HG03571 (cell line): ENCODE results near the gene FADS2.

ENCODE experiments used
- ATAC-seq: cut with Tn5 transposase; IDR thresholded peaks from one replicate; pipeline ENCODE4 v1.9.1; 2021; ENCODE audit not compliant: unreplicated experiment

FADS2 gene

DNA sequence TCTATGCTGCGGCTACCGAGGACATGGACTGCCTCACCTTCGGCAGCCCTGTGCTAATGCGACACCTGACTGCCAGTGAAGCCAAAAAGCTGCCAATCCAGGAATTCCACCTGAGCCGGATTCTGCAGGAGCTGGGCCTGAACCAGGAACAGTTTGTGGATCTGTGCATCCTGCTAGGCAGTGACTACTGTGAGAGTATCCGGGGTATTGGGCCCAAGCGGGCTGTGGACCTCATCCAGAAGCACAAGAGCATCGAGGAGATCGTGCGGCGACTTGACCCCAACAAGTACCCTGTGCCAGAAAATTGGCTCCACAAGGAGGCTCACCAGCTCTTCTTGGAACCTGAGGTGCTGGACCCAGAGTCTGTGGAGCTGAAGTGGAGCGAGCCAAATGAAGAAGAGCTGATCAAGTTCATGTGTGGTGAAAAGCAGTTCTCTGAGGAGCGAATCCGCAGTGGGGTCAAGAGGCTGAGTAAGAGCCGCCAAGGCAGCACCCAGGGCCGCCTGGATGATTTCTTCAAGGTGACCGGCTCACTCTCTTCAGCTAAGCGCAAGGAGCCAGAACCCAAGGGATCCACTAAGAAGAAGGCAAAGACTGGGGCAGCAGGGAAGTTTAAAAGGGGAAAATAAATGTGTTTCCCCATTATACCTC is 32.1 kb upstream of the FADS2 start:
- ATAC-seq = no peak

DNA sequence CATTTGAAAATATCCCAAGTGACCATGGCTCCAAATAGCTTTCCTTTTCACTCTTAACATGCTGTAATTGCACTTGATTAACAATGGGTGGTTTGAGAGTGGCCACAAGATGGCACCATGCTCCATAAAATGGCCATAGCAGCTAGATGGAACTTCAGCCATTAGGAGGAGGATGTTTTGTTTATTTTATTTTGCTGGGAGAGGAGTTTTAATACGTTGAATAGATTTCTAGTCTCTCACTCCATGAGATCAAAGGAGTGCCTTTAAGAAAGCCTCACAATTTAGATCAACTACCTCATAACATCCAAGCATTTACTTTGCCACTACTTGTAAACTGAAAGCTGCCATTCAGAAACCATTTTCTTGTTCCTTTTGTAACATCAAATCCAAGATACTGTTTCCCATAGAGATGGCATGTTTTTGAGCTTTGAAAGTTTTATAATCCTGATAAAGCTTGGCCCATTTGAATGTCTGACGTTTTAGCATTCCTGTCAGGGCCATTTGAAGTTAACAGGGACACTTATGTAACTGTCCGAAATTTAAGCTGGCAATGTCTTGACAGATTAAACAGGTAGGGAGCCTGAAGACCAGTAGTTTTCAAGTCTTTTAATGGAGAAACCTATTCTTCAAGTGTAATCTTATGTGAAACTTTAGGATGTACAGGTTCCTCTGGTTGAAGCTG is 30.7 kb upstream of the FADS2 start:
- no peak for ATAC-seq

DNA sequence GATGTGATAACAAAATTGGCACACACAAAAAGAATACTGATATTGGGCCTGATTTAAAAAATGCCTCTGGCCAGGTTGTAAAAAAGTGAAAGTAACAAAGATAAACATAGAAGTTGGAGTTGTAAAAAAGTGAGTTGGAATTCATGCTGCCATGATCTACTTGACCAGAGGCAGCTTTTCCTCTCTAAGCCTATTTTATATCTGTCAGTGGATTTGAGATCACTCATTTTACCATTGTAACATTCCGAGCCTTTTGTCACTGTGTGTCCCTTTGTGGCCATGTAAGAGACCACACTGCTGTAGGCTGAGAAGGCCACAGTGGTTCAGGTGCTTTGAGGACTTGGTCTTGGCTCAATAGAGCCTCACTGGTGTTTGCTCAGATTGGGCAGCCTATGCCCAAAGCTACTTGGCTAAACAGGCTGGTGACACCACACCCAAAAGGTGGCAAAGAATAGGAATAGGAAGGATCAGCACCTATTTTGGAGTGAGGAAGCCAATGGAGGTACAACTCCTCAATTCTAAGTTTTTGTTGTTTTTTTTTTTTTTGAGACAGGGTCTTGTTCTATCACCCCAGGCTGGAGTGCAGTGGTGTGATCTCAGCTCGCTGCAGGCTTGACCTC is 28.3 kb upstream of the FADS2 start:
- no peak for ATAC-seq

DNA sequence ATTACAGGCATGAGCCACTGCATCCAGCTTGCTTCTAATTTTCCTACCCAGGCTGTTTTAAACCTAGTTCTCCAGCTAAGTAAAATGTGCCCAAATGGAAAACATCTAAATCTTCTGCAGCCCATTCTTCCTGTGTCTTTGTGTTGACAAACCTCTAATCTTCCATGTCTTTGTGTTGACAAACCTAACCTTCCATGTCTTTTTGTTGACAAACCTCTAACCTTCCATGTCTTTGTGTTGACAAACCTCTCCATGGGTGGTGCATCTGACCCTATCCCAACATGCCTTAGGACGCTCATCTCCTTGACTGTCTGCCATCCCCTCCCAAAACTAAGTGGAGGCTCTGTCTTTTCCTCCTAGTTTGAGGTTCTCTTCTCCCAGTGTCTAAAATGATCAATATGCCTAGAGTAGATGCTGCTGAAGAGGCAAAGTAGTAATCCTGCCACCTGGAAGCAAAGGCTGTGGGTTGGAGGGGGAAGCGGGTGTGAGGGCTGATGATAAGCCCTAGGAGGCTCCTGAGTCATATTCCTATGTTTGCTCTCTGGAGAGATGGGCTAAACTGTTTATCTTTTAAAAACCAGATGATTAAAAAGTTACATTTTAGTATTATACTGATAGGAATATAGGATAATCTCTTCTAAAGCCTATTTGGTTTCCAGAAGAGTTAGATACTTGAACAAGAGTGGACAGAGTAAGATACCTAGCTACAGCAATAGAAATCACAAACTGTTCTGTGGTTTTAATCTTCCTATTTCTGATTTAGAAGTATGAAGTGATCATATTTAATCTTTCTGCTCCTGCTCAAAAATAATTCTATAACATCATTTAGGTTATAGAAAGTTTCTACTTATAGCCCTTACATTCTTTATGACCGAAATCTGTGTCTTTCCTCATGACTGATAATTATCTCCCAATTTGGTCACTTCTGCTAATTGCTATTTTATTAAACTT is 27.5 kb upstream of the FADS2 start:
- no peak for ATAC-seq

DNA sequence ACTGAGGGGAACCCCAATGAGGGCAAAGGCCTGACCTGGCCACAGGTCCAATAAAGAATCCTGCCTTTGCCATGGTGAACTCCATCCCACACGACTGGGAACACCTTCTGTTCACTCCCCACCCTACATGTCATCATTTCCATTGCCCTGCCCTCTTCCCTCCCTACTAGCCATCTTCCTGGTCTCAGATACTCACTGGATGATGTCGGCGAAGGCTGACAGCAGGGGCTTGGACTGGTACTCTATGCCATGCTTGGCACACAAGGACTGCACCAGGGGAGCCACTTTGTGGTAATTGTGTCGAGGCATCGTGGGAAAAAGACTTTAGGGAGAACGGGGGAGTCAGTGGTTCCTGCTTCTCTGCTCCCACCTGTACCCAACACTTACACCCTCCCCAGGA is 25.5 kb upstream of the FADS2 start:
- ATAC-seq = no peak

DNA sequence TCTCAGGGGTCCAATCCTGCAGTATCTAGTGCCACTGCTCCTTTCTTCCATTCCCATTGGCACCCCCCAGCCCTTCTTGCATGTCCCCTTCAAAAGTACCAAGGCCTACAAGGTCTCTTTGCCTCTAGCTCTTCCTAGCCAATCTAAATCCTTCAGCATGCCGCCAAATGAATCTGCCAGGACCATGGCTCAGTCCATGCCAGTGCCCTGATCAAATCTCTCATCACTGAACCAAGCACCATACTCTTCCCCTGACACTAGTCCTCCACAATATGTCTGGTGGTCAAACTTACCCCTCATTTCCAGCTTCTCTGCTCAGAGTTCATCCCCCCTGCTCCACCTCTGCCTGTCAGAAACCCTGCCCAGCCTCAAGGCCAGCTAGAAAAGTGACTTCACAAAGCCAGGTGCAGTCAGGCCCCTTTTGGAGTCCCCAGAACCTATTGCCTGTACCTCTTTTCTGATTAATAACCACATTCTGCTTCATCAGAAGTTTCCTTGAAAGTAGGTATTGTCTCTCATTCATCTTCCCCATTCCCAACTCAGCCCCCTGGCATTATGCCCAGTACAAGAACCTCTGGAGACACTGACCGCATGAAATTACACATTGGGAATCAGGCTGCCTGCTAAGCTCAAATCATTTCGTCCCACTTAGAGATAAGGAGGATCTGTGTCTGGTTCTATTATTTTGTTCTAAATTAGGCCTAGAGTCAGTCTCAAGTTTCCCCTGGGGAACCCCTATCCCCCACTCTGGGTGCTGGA is 24.0 kb upstream of the FADS2 start:
- no peak for ATAC-seq

DNA sequence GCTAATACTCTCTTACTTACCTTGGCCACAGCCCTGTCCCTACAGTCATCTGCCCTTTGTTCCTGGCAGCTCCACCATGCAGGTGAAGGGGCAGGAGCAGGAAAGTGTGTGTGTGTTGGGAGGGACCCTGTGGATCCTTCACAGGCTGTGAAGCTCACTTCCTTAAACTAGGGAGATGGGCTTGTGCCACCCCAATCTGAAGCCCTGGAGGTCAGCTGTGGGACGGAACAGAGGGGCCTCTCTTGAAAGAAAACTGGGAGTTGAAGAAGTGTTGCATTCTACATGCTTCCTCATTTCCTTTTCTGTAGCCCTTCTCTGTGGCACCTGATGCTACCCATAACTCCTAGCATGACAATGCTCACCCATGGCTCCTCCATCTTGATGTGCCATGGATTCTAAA is 23.0 kb upstream of the FADS2 start:
- ATAC-seq = no peak

DNA sequence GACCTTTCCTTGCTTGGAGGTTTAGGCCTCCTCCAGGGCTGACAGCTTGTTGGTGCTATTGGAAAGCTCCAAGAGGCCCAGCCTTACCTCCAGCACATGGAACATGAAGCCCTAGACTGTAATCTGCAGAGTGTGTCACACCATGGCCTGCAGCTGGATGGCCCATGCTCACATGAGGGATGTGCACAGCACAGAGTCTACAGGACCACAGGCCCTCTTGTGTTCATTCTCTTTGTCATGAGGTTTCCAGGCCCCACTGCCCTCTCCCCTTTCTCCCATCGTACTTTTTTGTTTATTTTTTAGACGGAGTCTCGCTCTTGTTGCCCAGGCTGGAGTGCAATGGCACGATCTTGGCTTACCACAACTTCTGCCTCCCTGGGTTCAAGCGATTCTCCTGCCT is 21.3 kb upstream of the FADS2 start:
- no peak for ATAC-seq

DNA sequence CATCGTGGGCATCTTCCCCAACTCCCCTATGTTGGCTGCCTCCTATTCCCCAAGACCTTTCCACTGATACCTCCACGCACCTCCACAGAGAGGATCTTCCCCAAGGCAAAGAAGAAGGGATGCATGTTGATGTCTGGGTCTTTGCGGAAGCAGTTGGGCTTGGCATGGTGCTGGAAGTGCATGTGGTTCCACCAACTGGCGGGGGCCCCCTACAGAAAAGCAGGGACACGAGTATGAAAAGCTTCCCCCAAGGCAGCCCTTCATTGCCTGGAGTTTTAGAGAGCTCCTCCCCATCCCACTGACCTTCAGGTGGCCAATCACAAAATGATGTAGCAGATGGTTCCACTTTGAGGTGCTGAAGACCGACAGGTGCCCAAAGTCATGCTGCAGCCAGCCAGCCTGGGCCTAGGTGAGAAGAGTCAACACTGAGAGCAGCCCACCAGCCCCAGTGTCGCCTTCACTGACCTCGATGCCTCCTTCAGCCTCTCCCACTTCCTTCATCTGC is 17.4 kb upstream of the FADS2 start:
- no peak for ATAC-seq

DNA sequence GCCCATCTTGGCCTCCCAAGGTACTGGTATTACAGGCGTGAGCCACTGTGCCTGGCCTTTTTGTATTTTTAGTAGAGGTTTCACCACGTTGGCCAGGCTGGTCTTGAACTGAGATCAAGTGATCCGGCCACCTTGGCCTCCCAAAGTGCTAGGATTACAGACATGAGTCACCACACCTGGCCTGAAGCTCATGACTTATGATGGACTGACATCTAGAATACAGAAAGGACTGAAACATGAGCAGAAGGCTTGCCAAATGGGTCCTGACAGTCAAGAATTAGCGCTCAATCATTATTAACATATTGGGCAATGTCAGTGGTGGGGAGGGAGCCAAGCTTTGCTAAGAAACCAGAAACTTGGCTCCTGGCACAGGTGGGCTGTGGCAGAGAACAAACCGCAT is 16.3 kb upstream of the FADS2 start:
- ATAC-seq = no peak

DNA sequence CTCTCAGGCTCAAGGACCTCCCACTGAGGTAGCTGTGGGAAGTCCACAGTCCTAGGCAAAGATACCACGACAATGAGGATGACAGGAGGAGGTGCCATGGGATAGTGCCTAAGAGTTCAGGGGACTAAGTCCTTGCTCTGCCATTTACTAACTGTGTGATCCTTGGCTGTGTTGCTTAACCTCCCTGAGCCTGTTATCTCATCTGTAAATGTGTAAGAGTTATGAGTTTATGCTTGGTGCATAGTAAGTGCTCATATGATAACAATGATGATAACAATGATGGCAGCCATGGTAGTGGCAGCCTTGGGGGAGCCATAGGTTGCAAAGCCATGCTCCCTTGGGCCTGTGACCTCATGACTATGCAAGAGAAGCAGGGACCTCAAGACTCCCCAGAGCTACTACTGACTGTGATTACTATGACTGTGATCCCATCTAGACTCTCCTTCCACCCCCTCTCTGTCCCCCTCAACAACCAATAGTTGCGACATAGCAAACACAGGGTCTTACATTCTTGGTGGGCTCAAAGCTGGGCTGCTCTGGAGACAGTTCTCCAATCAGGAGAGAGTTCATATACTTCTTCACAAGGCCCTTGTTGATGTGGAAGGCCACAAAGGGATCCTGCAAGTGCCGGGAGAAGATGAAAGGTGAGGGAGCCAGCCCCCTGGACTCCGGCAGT is 15.2 kb upstream of the FADS2 start:
- no peak for ATAC-seq

DNA sequence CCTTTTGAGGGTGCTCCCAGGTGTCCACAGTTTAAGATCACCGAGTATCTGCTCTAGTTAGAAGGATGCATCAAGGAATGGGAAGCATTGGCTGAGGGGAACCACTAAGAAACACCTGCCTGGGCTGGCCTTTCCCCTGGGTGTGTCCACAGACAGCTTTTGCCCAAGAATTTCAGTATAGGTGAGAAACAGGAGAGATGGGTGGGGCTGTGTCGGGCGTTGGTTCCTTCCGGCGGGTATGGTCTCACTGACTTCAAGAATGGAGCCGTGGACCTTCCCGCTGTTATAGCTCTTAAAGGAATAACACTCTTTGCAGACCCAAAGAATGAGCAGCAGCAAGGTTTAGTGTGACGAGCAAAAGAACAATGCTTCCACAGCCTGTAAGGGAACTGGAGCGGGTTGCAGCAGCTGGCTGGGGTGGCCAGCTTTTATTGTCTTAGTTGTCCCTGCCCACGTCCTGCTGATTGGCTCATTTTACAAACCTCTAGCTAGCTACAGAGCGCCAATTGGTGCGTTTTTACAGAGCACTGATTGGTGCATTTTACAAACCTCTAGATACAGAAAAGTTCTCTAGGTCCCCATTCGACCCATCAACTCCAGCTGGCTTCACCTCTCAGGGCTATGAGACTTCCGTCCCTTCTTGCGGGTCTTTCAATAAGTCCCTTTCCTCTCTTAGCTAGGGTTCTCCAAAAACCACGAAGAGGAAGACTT is 13.7 kb upstream of the FADS2 start:
- ATAC-seq = no peak

DNA sequence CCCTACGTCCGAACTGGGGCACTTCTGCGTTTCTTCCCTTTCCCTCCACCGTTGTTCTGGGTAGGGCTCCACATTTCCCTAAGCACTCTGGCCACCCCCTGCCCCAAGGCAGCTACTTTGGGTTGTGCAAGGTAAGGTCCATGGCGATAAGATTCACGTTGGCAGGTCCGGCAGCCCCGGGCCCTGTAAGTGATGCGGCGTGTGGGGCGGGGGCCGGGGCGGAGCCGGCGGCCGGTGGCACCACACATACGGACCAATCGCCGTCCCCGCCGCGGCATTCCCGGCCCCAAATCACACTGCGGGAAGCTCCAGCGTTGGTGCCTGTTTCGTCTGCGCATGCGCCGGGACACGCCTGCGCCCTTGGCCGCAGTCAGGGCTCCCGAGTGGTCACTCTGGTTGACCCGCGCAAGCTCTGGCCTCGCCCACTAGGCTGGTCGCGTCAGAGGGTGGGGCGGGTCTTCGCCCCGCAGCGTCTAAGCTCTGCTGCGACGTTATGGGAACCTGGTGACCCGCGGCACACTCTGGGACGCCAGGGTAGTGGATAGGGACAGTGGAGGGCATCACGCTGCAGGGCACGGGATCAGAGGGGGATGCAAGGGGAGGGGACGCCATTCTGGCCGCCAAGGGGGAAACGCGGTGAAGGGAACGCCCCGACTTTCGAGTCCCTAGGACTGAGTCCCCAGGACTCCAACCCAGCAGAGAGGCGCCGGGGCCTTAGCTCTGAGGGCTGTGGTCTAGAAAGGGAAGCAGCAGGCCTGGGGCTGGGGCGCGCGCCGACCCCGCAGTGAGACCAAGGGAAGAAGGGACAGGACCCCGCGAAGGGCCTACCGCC is 12.9 kb upstream of the FADS2 start:
- peak; percentile 52 for ATAC-seq

DNA sequence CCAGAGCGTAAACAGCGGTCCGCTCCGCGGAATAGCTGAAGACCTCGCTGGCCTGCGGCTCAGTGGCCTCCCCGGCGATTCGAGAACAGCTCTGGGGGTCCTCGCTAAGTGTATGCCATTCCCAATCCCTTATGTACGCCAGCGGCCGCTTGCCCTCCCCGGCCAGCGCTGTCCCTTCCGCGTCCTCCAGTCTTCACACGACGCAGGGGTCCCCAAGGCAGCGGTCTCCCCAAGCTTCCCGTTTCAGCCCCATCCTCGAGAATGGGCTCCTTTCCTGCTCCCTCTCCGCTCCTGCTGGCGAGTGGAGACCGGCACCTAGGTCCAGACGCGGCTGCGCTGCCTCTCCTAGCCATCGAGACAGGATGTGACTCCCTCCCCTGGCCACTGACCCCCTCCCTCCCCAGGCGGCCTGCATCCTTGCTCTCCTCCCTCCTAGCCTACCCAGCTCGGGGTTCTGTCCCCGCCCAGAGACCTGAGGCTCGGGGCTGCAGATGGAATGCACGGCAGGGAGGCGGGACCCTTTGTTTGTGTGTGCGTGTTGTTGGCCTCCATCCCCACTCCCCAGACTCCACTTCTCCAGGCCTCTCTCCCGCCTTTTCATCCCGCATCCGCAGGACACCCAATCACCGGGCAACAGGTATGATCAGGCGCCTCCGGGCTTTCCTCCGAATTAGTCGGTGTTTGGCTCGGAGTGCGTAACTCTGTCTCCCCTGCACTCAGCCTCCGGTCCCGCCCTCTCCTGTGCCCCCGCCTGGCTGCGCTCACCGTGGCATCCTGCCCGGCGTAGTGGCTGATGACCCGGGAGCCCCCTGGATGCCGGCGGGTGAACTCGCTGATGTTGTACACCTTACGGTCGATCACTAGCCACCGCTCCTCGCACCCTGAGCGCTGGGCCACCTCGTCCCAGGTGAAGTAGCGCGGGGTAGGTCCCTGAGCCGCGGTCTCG is 12.0 kb upstream of the FADS2 start:
- ATAC-seq = peak; percentile 23

DNA sequence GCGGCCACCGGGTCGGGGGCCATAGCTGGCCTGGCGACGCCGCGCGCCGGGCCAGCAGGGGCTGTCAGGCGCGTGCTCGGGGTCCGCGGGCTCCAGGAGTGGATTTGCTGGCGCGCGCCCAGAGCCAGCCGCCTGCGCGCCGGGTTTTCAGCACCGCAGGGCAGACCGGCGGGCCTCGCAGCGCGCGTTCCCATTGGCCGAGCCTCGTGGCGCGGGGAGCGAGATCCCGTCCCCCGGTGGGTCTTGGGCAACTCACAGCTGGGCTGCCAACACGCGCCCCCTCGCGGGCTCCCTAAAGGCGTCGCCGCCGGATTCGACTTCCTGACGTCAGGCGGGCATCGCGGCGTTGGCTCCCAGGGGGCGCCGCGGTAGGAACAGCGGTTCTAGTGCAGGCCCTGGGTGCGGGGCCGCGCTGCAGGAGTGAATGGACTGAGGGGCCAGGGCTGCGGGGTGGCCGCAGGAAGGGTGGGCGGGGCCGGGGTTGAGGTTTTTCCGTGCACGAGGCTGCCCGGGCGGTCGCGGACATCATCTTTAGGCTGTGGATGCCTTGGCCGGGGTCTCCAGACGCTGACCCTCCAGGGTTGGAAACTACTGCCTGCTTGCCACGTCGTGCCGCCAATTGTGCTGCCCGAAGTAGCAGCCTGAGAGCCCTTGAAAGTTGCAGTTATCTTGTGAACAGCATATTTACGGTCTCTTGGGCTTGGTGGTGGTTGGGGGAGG is 11.2 kb upstream of the FADS2 start, which contains the start of gene FADS1:
FADS1 (minus strand) TSS at position 268 of the 720 bp plus-strand sequence; CDS start at position 194, 74 bp downstream.
- peak; percentile 42 for ATAC-seq

DNA sequence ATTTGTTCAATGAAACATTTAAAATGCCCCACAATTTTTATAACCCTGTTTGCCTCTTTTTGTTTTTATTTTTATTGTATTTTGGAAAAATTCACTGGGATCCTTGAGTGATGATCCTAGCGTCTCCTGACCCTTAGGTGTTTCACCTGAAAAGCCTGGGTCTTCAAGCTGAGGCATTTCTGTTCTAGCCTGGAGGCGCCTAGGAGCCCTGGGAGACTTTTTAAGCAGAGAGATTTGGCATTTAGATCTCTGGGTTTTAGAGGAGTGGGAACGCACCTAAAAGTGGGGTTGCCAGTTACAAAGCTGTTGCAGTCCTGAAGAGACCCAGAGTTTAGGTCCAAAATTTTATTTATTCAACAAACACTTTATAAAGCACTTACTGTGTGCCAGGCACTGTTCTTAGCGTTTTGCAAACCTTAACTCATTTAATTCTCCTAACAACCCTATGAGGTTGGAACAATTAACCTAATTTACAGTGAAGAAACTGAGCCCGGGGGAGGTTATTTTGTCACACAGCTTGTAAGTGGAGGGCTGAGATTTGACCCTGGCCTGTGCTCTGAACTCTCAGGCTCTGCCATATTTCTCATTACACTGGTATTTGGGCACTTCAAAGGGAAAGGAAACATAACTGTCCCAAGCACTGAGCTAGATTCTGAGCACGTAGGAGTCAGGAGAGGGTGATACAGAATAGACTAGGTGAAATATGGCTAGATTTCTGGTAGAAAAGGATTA is 10.5 kb upstream of the FADS2 start:
- ATAC-seq = no peak
